Measurements from ENCODE around the gene STX3.
"Not testable (repeated sequence)": the region's sequence is repeated elsewhere in the genome, so short reads cannot be mapped to it uniquely, and the experiment has no call there.

The STX3 gene

GRCh38 chr11:59842316-59842715 is 87.1 kb downstream of the STX3 start:
- DNase-seq (ENCODE audit: low read depth), result no peak

GRCh38 chr11:59845399-59845798 is 90.2 kb downstream of the STX3 start, which contains the start of gene CBLIF:
CBLIF (minus strand) TSS chr11:59845499; CDS start chr11:59845453, 46 bp downstream.
- no peak for DNase-seq (ENCODE audit: low read depth)

- DNase-seq (ENCODE audit: low read depth), result no peak
These were observed 91.4 kb downstream of the STX3 start for GRCh38 chr11:59846556-59846955.

GRCh38 chr11:59847626-59848025 is 92.5 kb downstream of the STX3 start:
- no peak for DNase-seq (ENCODE audit: low read depth)

- not testable (repeated sequence) for DNase-seq (ENCODE audit: low read depth)
These were observed 93.3 kb downstream of the STX3 start for GRCh38 chr11:59848439-59848838.

- no peak for DNase-seq (ENCODE audit: low read depth)
These were observed 94.0 kb downstream of the STX3 start for GRCh38 chr11:59849129-59849528.

- DNase-seq (ENCODE audit: low read depth), result not testable (repeated sequence)
These were observed 94.4 kb downstream of the STX3 start for GRCh38 chr11:59849551-59849950.

- DNase-seq (ENCODE audit: low read depth), result not testable (repeated sequence)
These were observed 96.2 kb downstream of the STX3 start for GRCh38 chr11:59851416-59851815.

GRCh38 chr11:59854871-59855270 is 99.7 kb downstream of the STX3 start:
- no peak for DNase-seq (ENCODE audit: low read depth)

All from stimulated activated CD8-positive, alpha-beta memory T cell treated with anti-CD3 and anti-CD28 coated beads, Interleukin-12 subunit alpha, Interleukin-12 subunit beta, amount 100 ng/mL, for 4 hours (primary cell).